ENCODE results near the gene PAGR1. TPM values are rescaled to one million over a fixed set of nuclear protein-coding genes. Genes with fewer than 3 reads are reported as not detected.

PAGR1 gene
- total and polyA plus RNA-seq, 2 of the 8 experiments (the other 6 are each of a cell fraction or from before 2014, with no cell fraction given): 35.4 to 56.4 TPM

DNA sequence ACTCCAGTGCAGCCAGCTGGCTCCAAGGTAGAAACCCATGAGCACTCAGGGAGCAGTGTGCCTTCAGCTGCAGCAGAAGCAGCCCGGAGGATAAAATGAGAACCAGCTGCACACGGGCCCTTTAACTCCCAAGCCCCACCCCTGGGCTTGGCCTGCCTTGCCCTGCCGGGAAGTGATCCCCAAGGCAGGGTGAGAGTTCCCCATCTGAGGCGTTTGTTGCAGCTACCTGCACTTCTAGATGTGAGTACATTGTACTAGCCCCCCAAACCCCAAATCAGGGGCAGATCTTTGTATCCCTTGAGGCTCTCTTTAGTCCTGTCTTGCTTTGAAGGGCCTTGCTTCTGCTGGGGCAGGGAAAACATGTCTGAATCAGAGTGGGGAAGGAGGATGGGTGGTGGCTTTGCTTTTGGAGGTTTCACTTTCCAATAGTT lies 4.3 kb downstream of the PAGR1 start, which contains the start of gene MVP:
Gene MVP (plus strand): TSS at position 192 of the 431 bp plus-strand sequence. CDS start 10,088 bp downstream, outside the sequence.
- DNase-seq (ENCODE audit: low read depth in 1 of 2, low spot score in 2 of 2) (peak in 1 of 2 experiments; percentile 39), FAIRE-seq (no peak)
- H2BK120ac ChIP-seq (replicated peaks; ENCODE audit: low read depth, low read length): no peak within 1 kb of the TSS
- H2BK15ac ChIP-seq (ENCODE audit: low read length): no peak within 1 kb of the TSS
- H3K23me2 ChIP-seq (ENCODE audit: low read depth, low read length): peaks cover 4% of the 10 kb centered on the region
- H3K9me3 ChIP-seq (ENCODE audit: insufficient read depth in 2 of 2, low read depth in 1 of 2, low read length in 1 of 2): no peaks in the 10 kb centered on the region
- H3K4me2 ChIP-seq (ENCODE audit: insufficient read depth in 1 of 2, low read depth in 2 of 2, low read length in 2 of 2): no peak within 1 kb of the TSS
- no peak within 1 kb of the TSS for H3K27ac ChIP-seq (ENCODE audit: low read depth, low read length)
- no peak within 1 kb of the TSS for H3K56ac ChIP-seq (replicated peaks; ENCODE audit: insufficient read length, low read depth, low read length)
- H3K79me1 ChIP-seq (ENCODE audit: low read depth, low read length): peaks cover 5% of the 10 kb centered on the region; the same call in 1 of the 2 replicates
- H2BK12ac ChIP-seq (ENCODE audit: low read depth, low read length): no peak within 1 kb of the TSS
- no peak within 1 kb of the TSS for H2AFZ ChIP-seq (ENCODE audit: low read length)
- no peak within 1 kb of the TSS for H3K23ac ChIP-seq (ENCODE audit: insufficient read length)
- no peak within 1 kb of the TSS for H3K14ac ChIP-seq (ENCODE audit: insufficient read length)
- H3K36me3 ChIP-seq (ENCODE audit: control insufficient read depth in 2 of 4, insufficient read depth in 4 of 4, low read length in 3 of 4): peaks cover 12 to 23% (median 18%) of the 10 kb centered on the region in 4 experiments
- 88% methylated on average over 3 of the region's 4 CpGs; no CpG with 5 or more reads in 1 of the 2 experiments for WGBS, 2 experiments (ENCODE audit: extremely low coverage in 1 of 2, insufficient coverage in 1 of 2, insufficient read length in 1 of 2, insufficient replicate concordance in 2 of 2, low coverage in 1 of 2, low lambda C conversion rate in 2 of 2, missing lambda C conversion rate in 1 of 2)
- no peak within 1 kb of the TSS; a peak in 1 of 8 replicates for H3K4me3 ChIP-seq (ENCODE audit: extremely low read depth in 1 of 4, insufficient read depth in 2 of 4, low read depth in 3 of 4, low read length in 4 of 4)
- peaks cover 0 to 18% of the 10 kb centered on the region in 2 experiments; a peak in 1 of 4 replicates for H3K79me2 ChIP-seq (ENCODE audit: control insufficient read depth in 1 of 2, insufficient read depth in 2 of 2, low read length in 2 of 2)
- peaks cover 0 to 7% (median 3%) of the 10 kb centered on the region in 4 experiments; a peak in 5 of 7 replicates for H3K4me1 ChIP-seq (replicated peaks in 1 of 4; ENCODE audit: control insufficient read depth in 3 of 4, insufficient read depth in 4 of 4, low read length in 3 of 4)
- ChIA-PET POLR2A (ENCODE audit: partially characterized antibody) (interaction anchor here (0.6 to 16.6 kb wide), 12 partner anchors 9 to 211 kb away, joined by 3 to 167 read pairs (median 4); partner anchors contain the start of gene TLCD3B), CTCF (ENCODE audit: partially characterized antibody) (interaction anchor here (0.6 to 17.5 kb wide), 10 partner anchors 9 to 235 kb away, joined by 3 to 212 read pairs (median 6); partner anchors contain the start of genes MAZ and ZG16)
- H2AK5ac ChIP-seq (ENCODE audit: low read depth, low read length): no peak within 1 kb of the TSS
- no peak within 1 kb of the TSS for H2BK5ac ChIP-seq (ENCODE audit: low read depth, low read length)
- peaks cover 2 to 4% of the 10 kb centered on the region in 2 experiments for H4K20me1 ChIP-seq (replicated peaks in 1 of 2; ENCODE audit: control insufficient read depth in 1 of 2, insufficient read depth in 2 of 2, low read length in 2 of 2)
- H3K18ac ChIP-seq (ENCODE audit: extremely low read depth, low read length): no peak within 1 kb of the TSS
- H3K27me3 ChIP-seq (replicated peaks in 1 of 4; ENCODE audit: control insufficient read depth in 3 of 4, extremely low read depth in 1 of 4, insufficient read depth in 3 of 4, low read length in 3 of 4): no peaks in the 10 kb centered on the region
- no peak within 1 kb of the TSS for H3K9ac ChIP-seq (replicated peaks in 1 of 4; ENCODE audit: extremely low read depth in 1 of 4, low read depth in 3 of 4, low read length in 3 of 4)
- no peak within 1 kb of the TSS for H4K8ac ChIP-seq (ENCODE audit: extremely low read depth, insufficient read depth, low read length)
- no peak within 1 kb of the TSS for H4K91ac ChIP-seq (replicated peaks; ENCODE audit: insufficient read length, low read length)
- H3K4ac ChIP-seq (replicated peaks; ENCODE audit: insufficient read length, low read depth, low read length): no peak within 1 kb of the TSS
- H2BK20ac ChIP-seq (ENCODE audit: low read length): no peak within 1 kb of the TSS
- H4K5ac ChIP-seq (ENCODE audit: insufficient read length, low read depth, low read length): no peak within 1 kb of the TSS
- TF ChIP-seq, protein P1, sequence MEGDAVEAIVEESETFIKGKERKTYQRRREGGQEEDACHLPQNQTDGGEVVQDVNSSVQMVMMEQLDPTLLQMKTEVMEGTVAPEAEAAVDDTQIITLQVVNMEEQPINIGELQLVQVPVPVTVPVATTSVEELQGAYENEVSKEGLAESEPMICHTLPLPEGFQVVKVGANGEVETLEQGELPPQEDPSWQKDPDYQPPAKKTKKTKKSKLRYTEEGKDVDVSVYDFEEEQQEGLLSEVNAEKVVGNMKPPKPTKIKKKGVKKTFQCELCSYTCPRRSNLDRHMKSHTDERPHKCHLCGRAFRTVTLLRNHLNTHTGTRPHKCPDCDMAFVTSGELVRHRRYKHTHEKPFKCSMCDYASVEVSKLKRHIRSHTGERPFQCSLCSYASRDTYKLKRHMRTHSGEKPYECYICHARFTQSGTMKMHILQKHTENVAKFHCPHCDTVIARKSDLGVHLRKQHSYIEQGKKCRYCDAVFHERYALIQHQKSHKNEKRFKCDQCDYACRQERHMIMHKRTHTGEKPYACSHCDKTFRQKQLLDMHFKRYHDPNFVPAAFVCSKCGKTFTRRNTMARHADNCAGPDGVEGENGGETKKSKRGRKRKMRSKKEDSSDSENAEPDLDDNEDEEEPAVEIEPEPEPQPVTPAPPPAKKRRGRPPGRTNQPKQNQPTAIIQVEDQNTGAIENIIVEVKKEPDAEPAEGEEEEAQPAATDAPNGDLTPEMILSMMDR (IDR thresholded peaks at IDR 0.05; ENCODE audit: control extremely low read depth in 1 of 3, insufficient read depth in 1 of 3, low read depth in 1 of 3, low read length in 3 of 3): no peak
